ENCODE data around the gene FGFRL1. TPM values are rescaled to one million over a fixed set of nuclear protein-coding genes. Genes with fewer than 3 reads are reported as not detected.

The FGFRL1 gene
- total RNA-seq, 1 experiment from 2014 or later: 26.1 TPM

- no peak overlapping the region for H3K18ac ChIP-seq (ENCODE audit: insufficient read length, low read depth, low read length)
- no peaks in the 10 kb centered on the region for H3K79me1 ChIP-seq (ENCODE audit: insufficient read depth, low read depth, low read length, poor library complexity, severe bottlenecking)
- no peak overlapping the region for H2BK15ac ChIP-seq (ENCODE audit: low read depth, low read length)
- no peak overlapping the region for H3K23ac ChIP-seq (ENCODE audit: insufficient read length, low read depth, low read length)
- H2BK12ac ChIP-seq (ENCODE audit: insufficient read length, low read depth, low read length): no peak overlapping the region
- no peaks in the 10 kb centered on the region for H3K27me3 Mint-ChIP-seq (ENCODE audit: low read depth)
- no peak overlapping the region for H3T11ph ChIP-seq (ENCODE audit: low read length)
- H3K4me1 Mint-ChIP-seq: peaks cover 0 to 4% of the 10 kb centered on the region in 2 experiments; a peak in 3 of 4 replicates
- no peaks in the 10 kb centered on the region for H3K79me2 ChIP-seq (ENCODE audit: insufficient read depth, low read length)
- H4K91ac ChIP-seq (ENCODE audit: insufficient read length, low read depth, low read length): no peak overlapping the region
- H4K20me1 ChIP-seq (ENCODE audit: control insufficient read depth, insufficient read depth, insufficient read length): no peaks in the 10 kb centered on the region
- no peak for DNase-seq
- no peak overlapping the region for H3K4ac ChIP-seq (ENCODE audit: low read depth, low read length)
- H2AFZ ChIP-seq (ENCODE audit: low read length): no peak overlapping the region
- no peaks in the 10 kb centered on the region for H3K9me3 ChIP-seq (ENCODE audit: control insufficient read depth, low read depth, low read length)
- H2BK120ac ChIP-seq (ENCODE audit: low read depth, low read length, poor library complexity, severe bottlenecking): no peak overlapping the region
- H3K14ac ChIP-seq (ENCODE audit: insufficient read depth, low read length): no peak overlapping the region
- no peaks in the 10 kb centered on the region for H3K23me2 ChIP-seq (ENCODE audit: insufficient read length, low read depth, low read length, poor library complexity, severe bottlenecking)
- H3K27ac ChIP-seq (ENCODE audit: insufficient read length, low read depth, low read length): no peak overlapping the region
- H3K9ac ChIP-seq (ENCODE audit: extremely low read depth, insufficient read length, low read length): no peak overlapping the region
- H2BK20ac ChIP-seq (ENCODE audit: low read depth, low read length, poor library complexity, severe bottlenecking): no peak overlapping the region
- H2AK5ac ChIP-seq (ENCODE audit: insufficient read length, low read length): no peak overlapping the region
- no peak overlapping the region for H2BK5ac ChIP-seq (ENCODE audit: insufficient read length, low read length)
- H3K4me3 Mint-ChIP-seq: no peak overlapping the region
- no peak overlapping the region; a peak in 1 of 7 replicates for H3K27ac Mint-ChIP-seq
- H4K8ac ChIP-seq (replicated peaks; ENCODE audit: insufficient read length, low read depth, low read length): no peak overlapping the region
- no peaks in the 10 kb centered on the region for H3K36me3 Mint-ChIP-seq (ENCODE audit: insufficient read depth in 1 of 3, low read depth in 3 of 3)
- no peaks in the 10 kb centered on the region for H3K9me3 Mint-ChIP-seq
- no CpG with 5 or more reads among the region's 26 CpGs for WGBS (ENCODE audit: extremely low coverage, insufficient read length, low lambda C conversion rate)
- H3K4me1 ChIP-seq (ENCODE audit: insufficient read depth, low read length): no peaks in the 10 kb centered on the region
- H3K27me3 ChIP-seq (ENCODE audit: insufficient read depth, low read length): no peaks in the 10 kb centered on the region
- H3K56ac ChIP-seq (ENCODE audit: insufficient read length, low read depth, low read length): no peak overlapping the region
- no peak overlapping the region for H4K5ac ChIP-seq (ENCODE audit: insufficient read length, low read depth, low read length)
- no peak for TF ChIP-seq CTCF (conservative IDR thresholded peaks at IDR 0.05)
- H3K4me2 ChIP-seq (ENCODE audit: insufficient read depth, insufficient read length, low read length): no peak overlapping the region
Observed at GRCh38 chr4:1035510-1035909, 24.1 kb downstream of the FGFRL1 start.

Measured in H9 (cell line).